ENCODE data around the gene USH2A.
"Not testable (repeated sequence)": the region's sequence is repeated elsewhere in the genome, so short reads cannot be mapped to it uniquely, and the experiment has no call there.

Gene USH2A

DNA sequence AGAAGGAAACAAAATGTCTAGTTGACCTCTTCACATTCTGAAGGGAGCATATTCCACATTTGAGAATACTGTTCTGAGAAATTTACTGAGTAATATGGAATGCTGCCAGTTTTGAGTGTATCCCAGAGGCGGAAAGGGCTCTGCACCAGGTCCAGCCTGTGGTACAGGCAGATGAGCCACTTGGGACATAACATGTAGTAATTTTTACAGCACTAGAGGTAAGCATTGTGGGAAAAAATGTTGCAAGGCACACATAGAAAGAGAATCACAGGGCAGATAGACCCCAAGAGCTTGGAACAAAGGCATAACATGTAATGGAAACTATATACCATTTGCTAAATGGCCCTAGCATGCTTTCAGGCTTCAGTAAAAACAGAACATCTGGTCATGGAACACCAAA is 228.5 kb downstream of the USH2A start:
- no peak for DNase-seq

DNA sequence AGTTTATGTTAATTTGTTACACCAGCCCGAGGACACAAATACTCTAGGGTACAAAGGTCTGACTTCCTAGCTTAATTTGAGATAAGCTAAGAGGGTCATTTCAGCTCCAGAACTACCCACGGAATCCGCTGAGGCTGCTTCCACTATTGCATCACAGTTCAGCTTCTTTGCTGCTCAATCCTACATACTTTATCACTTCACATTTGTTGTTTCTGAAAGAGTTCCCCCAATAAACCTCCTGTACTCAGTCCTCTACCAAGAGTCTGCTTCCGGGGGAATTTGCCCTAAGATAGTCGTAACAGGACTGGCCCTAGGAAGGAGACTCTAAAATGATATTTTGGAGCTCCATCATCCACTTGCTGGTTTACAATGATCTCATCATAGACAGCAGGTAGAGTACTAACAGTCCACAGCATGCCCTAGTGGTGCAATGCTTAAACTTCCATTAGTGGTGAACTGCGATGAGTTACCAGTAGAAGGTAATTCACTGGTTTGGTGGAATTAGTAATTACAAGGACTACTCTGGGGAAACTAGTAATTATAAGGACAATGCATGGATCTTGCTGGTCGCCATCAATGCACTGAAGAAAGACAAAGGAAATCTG is 229.3 kb downstream of the USH2A start:
- no peak for DNase-seq

DNA sequence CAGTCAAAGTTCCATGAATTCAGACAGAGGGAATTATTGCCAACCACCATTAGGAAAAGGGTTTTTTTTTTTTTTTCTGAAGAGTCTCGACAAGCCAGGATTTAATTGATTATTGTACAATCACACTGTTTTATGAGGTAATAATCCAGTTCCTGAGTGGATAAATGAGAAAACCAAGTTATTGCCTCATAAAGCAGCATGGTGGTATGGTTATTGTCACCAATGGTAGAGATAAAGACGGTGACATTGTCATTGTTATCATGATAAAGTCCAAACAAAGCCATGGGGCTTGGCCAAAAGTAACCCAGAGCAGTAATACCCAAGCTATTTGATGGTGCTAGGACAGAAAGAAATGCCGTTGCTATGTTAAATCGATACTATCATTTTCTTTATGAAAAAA is 232.8 kb downstream of the USH2A start:
- DNase-seq, result no peak

- DNase-seq, result no peak
Measured at GRCh38 chr1:216186816-216187215, 236.4 kb downstream of the USH2A start.

DNA sequence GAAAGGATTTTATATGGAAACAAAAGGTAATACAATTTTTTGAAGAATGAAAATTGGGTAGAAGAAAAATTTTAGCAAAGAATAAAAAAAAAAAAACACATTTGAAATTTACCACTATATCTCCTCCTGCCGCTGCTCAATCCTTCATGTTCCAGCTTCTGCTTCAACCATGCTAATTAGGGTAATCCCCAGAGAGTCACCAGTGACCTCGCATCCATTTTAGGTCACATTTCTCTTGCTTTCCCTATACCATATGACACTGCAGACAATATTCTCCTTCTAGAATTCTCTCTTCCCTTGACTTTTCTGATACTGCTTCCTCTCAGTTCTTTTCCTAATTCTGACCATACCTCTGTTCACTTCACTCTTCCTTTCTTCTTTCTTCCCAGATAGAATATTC is 237.1 kb downstream of the USH2A start:
- no peak for DNase-seq

DNA sequence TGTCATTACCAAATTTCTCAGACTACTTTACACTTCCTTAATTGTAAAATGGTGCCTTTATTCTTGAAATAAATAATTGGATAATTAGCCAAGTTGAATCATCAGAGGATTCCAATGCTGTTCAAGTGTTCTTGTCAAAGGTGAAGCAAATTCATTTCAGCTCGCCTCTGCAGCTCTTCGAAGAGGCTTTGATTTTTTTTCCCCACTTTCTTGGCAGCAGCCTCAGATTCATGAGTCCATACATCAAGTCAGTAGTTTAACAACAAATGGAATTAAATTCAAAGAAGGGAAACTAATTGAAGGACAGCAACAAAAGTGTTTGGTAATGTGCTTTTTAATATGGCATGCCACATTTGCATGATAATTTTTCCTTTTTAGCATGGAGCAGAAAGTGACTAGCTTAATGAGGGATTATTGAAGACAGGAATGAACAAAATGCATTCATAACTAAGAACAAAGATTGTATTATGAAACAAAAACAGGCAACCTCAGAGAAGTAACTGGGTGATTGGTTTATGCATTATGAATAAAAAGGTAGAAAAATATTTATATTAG is 239.0 kb downstream of the USH2A start:
- no peak for DNase-seq

- no peak for DNase-seq
Measured at GRCh38 chr1:216183454-216183853, 239.8 kb downstream of the USH2A start.

DNA sequence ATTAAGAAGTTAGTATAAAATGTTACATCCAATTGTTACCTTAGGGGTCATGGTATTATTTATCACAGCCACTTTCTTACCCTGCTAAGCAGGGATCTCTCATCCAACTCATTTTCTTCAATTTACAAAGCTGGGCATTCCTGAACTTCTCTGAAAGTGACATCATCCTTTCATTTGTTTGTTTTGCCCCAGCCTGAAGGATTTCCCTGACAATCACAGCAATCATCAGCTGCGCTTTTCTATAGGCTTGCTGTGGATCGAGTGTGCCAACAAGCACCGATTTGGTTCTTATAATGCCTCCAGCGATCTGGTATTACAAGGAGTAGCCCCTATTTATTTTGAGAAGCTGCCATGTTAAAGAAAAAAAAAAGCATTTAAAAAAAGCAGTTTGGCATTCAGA is 240.2 kb downstream of the USH2A start:
- no peak for DNase-seq

DNA sequence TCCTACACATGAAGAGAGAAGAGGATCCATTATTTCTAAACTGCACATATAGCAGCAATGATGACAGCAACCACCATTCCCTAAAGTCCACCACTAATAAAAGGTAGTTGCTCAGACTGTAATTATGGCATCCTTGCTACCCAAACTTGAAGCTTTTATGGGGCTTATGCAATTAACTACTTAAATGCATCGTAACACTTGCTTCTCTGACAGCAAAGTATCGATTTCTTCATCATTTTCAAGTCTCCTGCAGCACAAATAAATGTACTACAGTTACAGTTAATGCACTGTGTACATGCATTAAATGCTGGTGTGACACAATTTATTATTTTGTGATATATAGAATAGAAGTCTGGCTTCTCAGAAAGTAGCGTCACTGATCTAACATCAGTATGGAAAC is 241.7 kb downstream of the USH2A start:
- DNase-seq, result no peak

DNA sequence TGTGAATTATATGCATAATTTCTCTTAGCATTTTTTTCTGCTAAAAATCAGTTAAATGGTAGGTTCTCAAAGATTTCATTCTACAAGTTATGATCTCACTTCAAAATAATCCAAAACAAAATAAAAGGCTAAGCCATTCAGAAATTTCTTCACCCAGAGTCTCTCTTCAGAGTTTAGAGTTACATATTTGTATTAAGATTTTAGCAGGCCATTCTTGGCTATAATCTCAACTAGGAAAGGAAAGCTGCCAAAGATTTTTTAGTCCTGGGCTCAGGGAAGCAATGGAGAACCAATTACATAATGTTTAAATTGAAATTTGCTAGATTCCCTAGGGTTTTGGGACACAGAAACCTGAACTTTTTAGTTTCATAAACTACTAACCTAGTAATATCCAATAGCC is 245.0 kb downstream of the USH2A start:
- DNase-seq, result no peak

GRCh38 chr1:216176970-216177369 is 246.3 kb downstream of the USH2A start:
- DNase-seq, result no peak

DNA sequence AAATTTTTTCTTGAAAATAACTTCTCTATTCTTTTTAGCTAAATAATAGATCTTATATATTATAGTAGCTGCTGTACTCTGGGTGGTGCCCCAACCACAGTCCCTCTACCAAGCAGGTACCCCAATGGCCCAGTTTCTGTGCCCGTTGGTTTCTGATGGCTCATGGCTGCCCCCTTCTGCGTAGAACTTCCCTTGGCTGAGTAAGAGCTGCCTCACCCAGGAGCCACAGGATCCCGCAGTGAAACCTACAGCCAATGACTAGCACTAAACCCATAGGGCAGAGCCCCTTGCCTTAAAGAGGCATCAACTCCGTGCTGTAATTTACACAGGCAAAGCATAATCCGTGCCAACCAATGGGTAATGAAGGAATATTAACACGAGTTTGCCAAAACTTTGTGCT is 247.5 kb downstream of the USH2A start:
- DNase-seq, result no peak

GRCh38 chr1:216173376-216173995 is 249.8 kb downstream of the USH2A start:
- DNase-seq, result no peak

- no peak for DNase-seq
Measured at GRCh38 chr1:216169351-216169750, 253.9 kb downstream of the USH2A start.

DNA sequence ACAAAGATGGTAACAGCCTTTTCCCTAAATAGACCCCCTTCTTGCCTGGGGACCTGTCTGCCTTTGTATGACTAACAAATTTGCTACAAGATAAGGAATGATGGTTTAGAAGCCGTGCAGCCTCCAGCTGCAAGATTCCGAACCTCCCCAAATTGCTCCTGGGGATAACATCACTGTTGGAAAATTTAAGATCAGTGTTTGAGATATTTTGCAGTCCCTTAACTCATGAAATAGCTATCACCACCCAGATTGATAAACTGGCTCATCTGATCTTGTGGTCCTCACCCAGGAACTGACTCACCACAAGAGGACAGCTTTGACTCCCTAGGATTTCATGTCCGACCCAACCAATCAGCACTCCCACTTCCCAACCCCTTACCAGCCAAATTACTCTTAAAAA is 254.7 kb downstream of the USH2A start:
- no peak for DNase-seq

- no peak for DNase-seq
Measured at GRCh38 chr1:216154063-216154462, 269.2 kb downstream of the USH2A start.

GRCh38 chr1:216153130-216153529 is 270.1 kb downstream of the USH2A start:
- no peak for DNase-seq

GRCh38 chr1:216145451-216146018 is 277.7 kb downstream of the USH2A start:
- not testable (repeated sequence) for DNase-seq

DNA sequence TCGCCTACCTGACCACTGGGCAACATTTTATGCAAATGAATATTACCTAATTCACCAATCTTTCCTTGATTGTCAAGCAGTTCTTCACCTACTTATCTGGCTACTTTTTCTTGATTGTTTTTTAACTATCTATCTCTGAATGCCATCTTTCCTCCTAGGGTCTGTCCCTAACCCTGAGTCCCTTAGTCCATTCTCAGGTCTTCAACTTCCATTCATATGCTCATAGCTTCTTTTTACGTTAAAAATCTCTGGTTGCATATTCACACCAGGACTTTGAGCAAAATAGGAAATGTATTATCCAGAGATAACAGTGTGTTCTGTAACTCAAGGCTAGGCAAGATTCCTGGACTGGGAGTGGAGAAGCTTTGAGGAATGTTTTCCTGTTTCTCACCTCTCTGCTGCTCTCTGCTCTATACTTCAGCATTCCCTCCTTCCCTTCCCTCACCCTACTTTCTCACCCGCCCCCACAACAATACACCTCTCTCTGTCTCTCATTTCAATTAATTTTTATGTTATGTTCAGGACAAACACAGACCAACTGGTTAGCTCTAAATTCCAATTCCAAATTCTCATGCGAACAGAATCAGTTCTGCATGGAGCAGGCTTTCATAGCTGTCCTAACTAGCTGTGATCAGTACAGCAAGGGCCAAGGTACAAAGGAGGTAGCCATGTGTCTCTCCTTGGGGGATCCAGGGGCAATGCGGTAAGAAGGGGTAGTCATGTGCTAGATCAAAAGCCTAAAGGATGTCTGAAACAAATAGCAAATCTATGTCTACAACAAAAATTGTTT is 278.4 kb downstream of the USH2A start:
- no peak for DNase-seq

GRCh38 chr1:216142921-216143320 is 280.3 kb downstream of the USH2A start:
- DNase-seq, result no peak

DNA sequence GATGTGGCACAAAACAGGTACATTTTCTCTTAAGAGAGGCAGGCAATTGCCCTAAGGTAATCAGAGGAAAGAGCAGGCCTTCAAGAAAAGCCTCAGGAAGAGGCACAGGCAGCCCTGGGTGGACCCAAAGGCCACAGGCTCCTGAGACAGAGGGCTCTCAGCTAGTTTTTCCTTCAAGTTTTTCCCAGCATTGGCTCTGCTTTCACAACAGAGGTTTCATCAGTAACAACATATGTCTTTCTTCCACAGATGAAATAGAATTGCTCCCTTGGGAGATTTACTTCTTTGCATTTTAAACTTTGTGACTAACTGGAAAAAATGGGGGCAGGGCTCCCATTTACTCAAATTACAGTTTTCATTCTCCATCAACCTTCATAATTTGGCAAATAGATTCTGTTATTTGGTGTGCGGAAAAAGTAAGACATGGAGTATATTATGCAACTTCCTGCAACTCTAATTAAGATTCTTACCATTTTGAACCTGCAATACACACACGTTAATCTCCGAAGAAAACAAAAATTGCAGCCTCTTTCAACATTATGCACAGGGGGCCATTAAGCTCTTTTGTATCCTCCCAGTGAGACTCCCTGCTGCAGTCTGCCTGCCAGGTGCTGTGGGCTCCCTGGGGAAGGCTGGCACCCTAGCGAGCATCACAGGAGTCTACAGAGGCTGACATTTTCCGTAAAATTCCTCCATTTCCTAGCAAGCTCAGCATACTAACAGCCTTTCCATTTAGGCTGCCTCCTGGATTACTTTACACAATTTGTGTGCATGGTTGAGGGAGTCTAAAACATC is 282.3 kb downstream of the USH2A start:
- DNase-seq, result no peak

DNA sequence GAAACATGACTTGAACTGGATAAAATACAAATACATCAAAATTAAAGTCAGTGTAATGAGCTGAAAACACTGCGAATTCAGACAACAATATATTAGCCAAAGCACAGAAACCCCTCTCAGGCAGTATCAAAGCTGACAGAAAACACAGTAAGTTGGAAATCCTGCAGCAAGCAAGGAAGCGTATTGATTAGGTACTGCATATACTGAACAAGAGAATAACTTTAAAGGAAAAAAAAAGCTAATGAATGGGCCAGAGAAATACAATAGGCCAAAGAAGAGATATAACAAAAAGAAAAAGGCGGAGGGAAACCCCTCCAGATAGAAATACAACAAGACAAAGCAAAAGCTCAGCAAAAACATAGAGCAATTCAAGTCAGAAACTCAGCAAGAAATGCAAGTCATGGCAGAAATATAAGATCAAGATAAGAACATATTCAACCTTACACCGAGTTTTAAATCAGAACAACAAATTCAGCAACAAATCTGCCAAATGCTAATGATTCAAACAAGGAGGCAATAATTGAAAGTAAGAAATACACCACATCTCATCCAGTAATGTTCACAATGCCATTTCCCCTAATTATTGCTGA is 299.0 kb downstream of the USH2A start:
- DNase-seq, result no peak
